Immature natural killer cell (primary cell): ENCODE results near the gene ZNF219. TPM values are rescaled to one million over a fixed set of nuclear protein-coding genes. Genes with fewer than 3 reads are reported as not detected.
A peak's percentile ranks its signal among the peaks of the same experiment; 100 is the strongest.

ENCODE experiments used
- DNase-seq, 3 donors: peaks; one replicate each; pipeline ENCODE4 v3.0.0; 2022; ENCODE audit warnings: mixed read lengths in 1 of 3
- H3K27ac Mint-ChIP-seq, 6 donors: one replicate each; pipeline ENCODE4 v1.8.0; 2020; ENCODE audit warnings: mixed read lengths in 6 of 6, mild to moderate bottlenecking in 5 of 6, inconsistent platforms in 4 of 6, moderate library complexity in 3 of 6
- H3K27me3 Mint-ChIP-seq, 3 donors: one replicate each; pipeline ENCODE4 v1.8.0; 2020 to 2021; ENCODE audit warnings: low read depth in 3 of 3, mild to moderate bottlenecking in 3 of 3, mixed read lengths in 3 of 3, moderate library complexity in 3 of 3, inconsistent platforms in 1 of 3
- H3K36me3 Mint-ChIP-seq, 3 donors: one replicate each; pipeline ENCODE4 v1.8.0; 2020; ENCODE audit warnings: mixed read lengths in 3 of 3, inconsistent platforms in 2 of 3, mild to moderate bottlenecking in 2 of 3
- H3K4me1 Mint-ChIP-seq, 2 donors: one replicate each; pipeline ENCODE4 v1.8.0; 2020; ENCODE audit warnings: inconsistent platforms in 2 of 2, mild to moderate bottlenecking in 2 of 2, mixed read lengths in 2 of 2, moderate library complexity in 1 of 2
- H3K4me3 Mint-ChIP-seq, 5 donors: one replicate each; pipeline ENCODE4 v1.8.0; 2020; ENCODE audit warnings: mild to moderate bottlenecking in 5 of 5, mixed read lengths in 5 of 5, inconsistent platforms in 3 of 5, moderate library complexity in 3 of 5
- H3K9me3 Mint-ChIP-seq, 6 donors: one replicate each; pipeline ENCODE4 v1.8.0; 2020; ENCODE audit warnings: mild to moderate bottlenecking in 6 of 6, mixed read lengths in 6 of 6, inconsistent platforms in 4 of 6, moderate library complexity in 3 of 6
- polyA plus RNA-seq, 3 donors: library from polyadenylated mRNA; unstranded; fragments of 300-500 nt; fragmentation: Illumina TruSeq; gene quantifications; one replicate each; pipeline ENCODE4 v1.2.3, GENCODE V29; 2021

Gene ZNF219
- polyA plus RNA-seq, result 1 to 10 TPM in 2 of 3 donors, under 1 TPM in 1; 0.88 to 3.3 (median 1.8) TPM

DNA sequence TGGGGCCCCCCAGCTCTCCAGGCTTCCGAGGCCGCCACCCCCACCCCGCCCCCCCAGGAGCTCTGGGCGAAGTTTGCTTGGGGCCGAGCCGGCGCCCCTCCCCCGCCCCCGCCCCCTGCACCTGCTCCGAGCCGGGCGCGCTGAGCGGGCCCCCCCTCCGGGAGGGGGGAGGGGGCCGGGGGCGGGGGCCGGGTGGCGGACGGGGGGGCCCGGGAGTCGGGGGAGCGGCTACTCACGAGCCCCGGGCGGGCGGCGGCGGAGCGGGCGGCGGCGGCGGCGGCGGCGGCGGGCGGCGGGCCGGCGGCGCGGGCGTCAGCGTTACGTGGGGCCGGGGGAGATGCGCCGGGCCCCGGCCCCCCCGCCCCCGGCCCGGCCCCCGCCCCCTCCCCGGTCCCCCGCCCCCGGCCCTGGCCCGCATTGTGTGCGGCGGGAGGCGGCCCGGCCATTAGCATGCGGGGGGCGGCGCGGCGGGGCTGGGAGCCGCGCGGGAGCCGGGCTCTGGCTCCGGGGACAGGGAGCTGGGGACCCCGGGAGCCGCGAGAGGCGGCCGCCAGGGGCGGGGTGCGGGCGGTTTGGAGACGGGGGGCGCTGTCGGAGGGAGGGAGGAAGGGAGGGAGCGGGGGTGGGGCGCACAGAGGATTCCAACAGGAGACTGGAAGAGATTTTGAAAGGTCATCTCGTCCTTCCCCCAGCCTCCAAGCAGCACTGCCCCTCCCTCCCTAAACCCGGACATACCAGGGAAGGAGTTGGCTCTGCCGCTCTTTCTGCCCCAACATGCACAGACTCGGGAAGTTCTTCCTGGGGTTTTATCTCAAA, at the start of gene ZNF219:
Gene ZNF219 (minus strand): TSS at position 580 of the 816 bp plus-strand sequence. CDS start 5,064 bp downstream, outside the sequence.
- Mint-ChIP-seq H3K9me3 (no peaks in the 10 kb centered on the region), H3K36me3 (no peaks in the 10 kb centered on the region)
- DNase-seq, result peak; percentile 30 to 34 (median 30)

DNA sequence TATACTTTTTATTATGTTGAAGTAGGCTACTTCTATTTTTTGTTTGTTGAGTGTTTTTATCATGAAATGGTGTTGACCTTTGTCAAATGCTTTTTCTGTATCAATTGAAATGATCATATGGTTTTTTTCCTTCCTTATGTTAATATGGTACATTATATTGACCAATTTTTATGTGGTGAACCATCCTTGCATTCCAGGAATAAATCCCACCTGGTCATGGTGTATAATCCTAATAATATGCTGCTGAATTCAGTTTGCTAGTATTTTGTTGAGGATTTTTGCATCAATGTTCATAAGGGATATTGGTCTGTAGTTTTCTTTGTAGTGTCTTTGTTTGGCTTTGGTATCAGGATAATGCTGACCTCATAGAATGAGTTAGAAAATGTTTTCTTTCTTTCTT, 47.0 kb upstream of the ZNF219 start:
- Mint-ChIP-seq H3K27me3 (peaks cover 2 to 13% (median 5%) of the 10 kb centered on the region in 3 donors), H3K9me3 (peaks cover 4 to 15% (median 9%) of the 10 kb centered on the region in 6 donors), H3K27ac (no peak overlapping the region), H3K4me3 (no peak overlapping the region), H3K36me3 (peaks cover 0 to 8% (median 4%) of the 10 kb centered on the region in 3 donors), H3K4me1 (no peaks in the 10 kb centered on the region)
- DNase-seq, result no peak

More for the DNA sequence above, at the start of gene ZNF219:
- Mint-ChIP-seq H3K4me3 (peak within 1 kb of the TSS; percentile 83 to 89 (median 87)), H3K27me3 (peaks cover 3 to 9% (median 5%) of the 10 kb centered on the region in 3 donors), H3K27ac (peak within 1 kb of the TSS; percentile 72 to 87 (median 84)), H3K4me1 (peaks cover 21% of the 10 kb centered on the region in 2 donors)

DNA sequence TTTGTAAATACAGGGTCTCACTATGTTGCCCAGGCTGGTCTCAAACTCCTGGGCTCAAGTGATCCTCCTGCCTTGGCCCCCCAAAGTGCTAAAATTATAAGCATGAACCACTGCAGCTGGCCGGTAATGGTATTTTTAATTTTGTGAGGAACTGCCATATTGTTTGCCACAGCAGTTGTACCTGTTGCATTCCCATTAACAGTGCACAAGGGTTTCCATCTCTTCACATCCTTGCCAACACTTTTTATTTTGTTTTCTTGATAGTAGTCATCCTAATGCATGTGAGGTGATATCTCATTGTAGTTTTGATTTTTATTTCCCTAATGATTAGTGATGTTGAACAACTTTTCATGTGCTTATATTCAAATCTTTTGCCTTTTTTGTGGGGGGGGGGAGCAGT, 43.9 kb upstream of the ZNF219 start:
- peaks cover 0 to 8% (median 4%) of the 10 kb centered on the region in 3 donors for H3K36me3 Mint-ChIP-seq
- DNase-seq, result no peak
- H3K27ac Mint-ChIP-seq, result no peak overlapping the region
- H3K4me3 Mint-ChIP-seq, result no peak overlapping the region
- peaks cover 4 to 15% (median 9%) of the 10 kb centered on the region in 6 donors for H3K9me3 Mint-ChIP-seq
- peaks cover 2 to 13% (median 9%) of the 10 kb centered on the region in 3 donors for H3K27me3 Mint-ChIP-seq
- H3K4me1 Mint-ChIP-seq, result no peaks in the 10 kb centered on the region

DNA sequence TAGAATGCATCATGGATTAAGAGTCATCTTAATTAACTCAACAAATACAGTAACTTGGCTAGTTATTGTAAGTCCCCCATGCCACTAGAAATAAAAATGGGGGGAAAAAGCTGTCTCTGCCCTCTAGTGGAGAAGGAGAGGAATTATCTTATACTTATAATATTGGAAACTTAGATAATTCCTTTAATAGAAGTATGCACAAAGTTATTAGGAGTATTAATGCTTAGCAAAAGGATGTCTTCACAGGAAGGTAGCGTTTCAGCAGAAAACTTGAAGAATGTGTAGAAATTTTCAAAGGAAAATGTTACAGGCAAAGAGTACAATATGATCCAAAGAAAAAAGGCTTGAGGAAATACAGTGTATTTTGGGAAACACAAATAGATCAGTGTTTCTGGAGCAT, 37.6 kb upstream of the ZNF219 start:
- H3K36me3 Mint-ChIP-seq, result no peaks in the 10 kb centered on the region
- no peak overlapping the region for H3K27ac Mint-ChIP-seq
- no peak overlapping the region for H3K4me3 Mint-ChIP-seq
- H3K4me1 Mint-ChIP-seq, result no peaks in the 10 kb centered on the region
- H3K9me3 Mint-ChIP-seq, result no peaks in the 10 kb centered on the region
- DNase-seq, result peak; percentile 3 to 21 (median 5)
- peaks cover 1 to 3% (median 3%) of the 10 kb centered on the region in 3 donors for H3K27me3 Mint-ChIP-seq

DNA sequence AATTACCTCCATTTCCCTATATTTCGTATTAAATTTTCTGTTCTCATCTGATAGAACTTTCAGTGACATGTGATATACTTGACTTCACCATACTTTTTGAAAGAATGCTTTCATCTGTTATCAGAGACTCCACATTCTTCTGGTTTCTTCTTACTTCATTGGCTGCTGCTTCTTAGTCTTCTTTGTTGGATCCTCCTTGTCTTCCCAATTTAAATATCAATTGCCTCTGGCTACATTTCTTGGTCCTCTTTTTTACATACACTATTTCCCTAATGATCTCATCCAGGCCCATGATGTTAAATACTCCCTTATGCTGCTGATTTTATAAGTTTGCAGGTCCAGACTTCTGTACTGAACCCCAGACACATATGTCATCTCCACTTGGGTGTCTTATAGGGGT, 35.4 kb upstream of the ZNF219 start:
- H3K27ac Mint-ChIP-seq, result no peak overlapping the region
- no peak overlapping the region for H3K4me3 Mint-ChIP-seq
- H3K4me1 Mint-ChIP-seq, result no peaks in the 10 kb centered on the region
- H3K36me3 Mint-ChIP-seq, result no peaks in the 10 kb centered on the region
- no peaks in the 10 kb centered on the region for H3K9me3 Mint-ChIP-seq
- H3K27me3 Mint-ChIP-seq, result peaks cover 0 to 2% (median under 1%) of the 10 kb centered on the region in 3 donors
- no peak for DNase-seq

DNA sequence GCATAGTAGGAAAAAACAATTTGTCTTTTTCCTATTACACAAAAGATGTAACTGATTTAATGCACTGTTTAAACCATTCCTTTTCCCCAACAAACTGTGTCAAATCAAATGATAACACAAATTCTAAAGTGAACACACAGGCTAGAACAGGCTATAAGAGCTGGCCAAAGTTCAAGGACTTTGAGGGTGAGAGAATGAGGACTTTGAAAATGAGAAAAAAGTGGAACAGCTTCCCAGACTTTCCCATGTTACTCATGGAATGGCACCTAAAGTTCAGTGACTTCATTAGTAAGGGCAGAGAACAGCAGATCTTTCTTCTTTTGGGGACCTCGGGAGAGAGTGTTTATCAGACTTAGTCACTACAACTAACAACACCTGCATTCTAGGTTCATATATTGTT, 25.0 kb upstream of the ZNF219 start:
- no peak overlapping the region for H3K4me3 Mint-ChIP-seq
- H3K36me3 Mint-ChIP-seq, result peaks cover 0 to 6% (median 0%) of the 10 kb centered on the region in 3 donors
- no peak for DNase-seq
- H3K27ac Mint-ChIP-seq, result no peak overlapping the region
- peaks cover 9 to 12% (median 10%) of the 10 kb centered on the region in 3 donors for H3K27me3 Mint-ChIP-seq
- no peaks in the 10 kb centered on the region for H3K4me1 Mint-ChIP-seq
- peaks cover 0 to 16% (median 5%) of the 10 kb centered on the region in 6 donors for H3K9me3 Mint-ChIP-seq

DNA sequence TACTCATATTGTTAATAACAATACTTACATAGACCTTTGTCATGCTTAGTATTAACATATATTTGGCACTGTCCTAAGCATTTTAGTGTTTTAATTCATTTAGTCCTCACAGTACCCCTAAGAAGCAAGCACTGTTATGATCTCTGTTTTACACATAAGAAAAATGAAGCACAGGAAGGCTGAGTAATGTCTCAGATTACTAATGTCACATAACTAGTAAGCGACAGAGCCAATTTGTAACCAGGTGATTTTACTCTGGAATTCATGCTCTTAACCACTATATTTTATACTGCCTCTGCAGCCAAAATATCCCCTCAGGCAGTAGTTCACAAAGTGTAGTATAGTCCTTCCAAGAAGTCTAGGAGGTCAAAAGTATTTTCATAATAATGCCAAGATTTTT, 22.7 kb upstream of the ZNF219 start:
- H3K27me3 Mint-ChIP-seq, result peaks cover 3 to 15% (median 9%) of the 10 kb centered on the region in 3 donors
- no peak overlapping the region for H3K27ac Mint-ChIP-seq
- H3K4me3 Mint-ChIP-seq, result no peak overlapping the region
- H3K4me1 Mint-ChIP-seq, result no peaks in the 10 kb centered on the region
- H3K36me3 Mint-ChIP-seq, result peaks cover 0 to 6% (median 0%) of the 10 kb centered on the region in 3 donors
- DNase-seq, result no peak
- H3K9me3 Mint-ChIP-seq, result peaks cover 0 to 14% (median 5%) of the 10 kb centered on the region in 6 donors

DNA sequence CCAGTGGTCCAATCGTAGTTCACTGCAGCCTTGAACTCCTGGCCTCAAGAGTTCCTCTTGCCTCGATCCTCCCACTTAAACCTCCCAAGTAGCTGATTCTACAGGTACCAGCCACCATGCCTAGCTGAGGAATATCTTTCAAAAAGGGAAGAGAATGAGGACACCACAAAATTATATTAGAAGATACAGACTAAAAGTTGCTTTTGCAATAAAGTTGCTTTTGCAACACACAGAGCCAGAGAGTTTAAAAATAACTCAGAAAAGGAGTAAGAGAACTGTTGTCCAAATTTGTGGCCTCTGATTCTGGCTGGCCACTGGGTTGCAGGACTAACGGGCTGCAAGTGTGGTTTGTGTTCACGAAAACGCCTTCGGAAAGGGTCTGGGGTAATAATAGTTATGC, 22.2 kb upstream of the ZNF219 start:
- H3K4me1 Mint-ChIP-seq, result no peaks in the 10 kb centered on the region
- H3K36me3 Mint-ChIP-seq, result peaks cover 0 to 6% (median 0%) of the 10 kb centered on the region in 3 donors
- peaks cover 1 to 13% (median 9%) of the 10 kb centered on the region in 3 donors for H3K27me3 Mint-ChIP-seq
- H3K27ac Mint-ChIP-seq, result no peak overlapping the region
- H3K4me3 Mint-ChIP-seq, result no peak overlapping the region
- H3K9me3 Mint-ChIP-seq, result peaks cover 0 to 10% (median 5%) of the 10 kb centered on the region in 6 donors
- no peak for DNase-seq

DNA sequence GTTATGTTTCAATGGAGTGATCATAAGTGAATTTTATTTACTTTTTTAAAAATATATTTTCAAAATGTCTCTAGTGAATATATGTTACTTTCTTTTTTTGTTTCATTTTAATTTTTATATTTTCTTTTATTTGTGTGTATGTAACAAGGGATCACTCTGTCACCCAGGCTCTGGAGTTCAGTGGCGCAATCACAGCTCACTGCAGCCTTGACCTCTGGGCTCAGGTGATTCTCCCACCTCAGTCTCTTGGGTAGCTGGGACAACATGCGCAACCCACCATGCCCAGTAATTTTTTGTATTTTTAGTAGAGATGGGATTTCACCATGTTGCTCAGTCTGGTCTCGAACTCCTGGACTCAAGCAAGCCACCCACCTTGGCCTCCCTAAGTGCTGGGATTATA, 20.5 kb upstream of the ZNF219 start:
- Mint-ChIP-seq H3K4me3 (no peak overlapping the region), H3K9me3 (no peaks in the 10 kb centered on the region), H3K27me3 (peaks cover 1 to 12% (median 6%) of the 10 kb centered on the region in 3 donors), H3K27ac (no peak overlapping the region), H3K36me3 (no peaks in the 10 kb centered on the region), H3K4me1 (no peaks in the 10 kb centered on the region)
- no peak for DNase-seq

DNA sequence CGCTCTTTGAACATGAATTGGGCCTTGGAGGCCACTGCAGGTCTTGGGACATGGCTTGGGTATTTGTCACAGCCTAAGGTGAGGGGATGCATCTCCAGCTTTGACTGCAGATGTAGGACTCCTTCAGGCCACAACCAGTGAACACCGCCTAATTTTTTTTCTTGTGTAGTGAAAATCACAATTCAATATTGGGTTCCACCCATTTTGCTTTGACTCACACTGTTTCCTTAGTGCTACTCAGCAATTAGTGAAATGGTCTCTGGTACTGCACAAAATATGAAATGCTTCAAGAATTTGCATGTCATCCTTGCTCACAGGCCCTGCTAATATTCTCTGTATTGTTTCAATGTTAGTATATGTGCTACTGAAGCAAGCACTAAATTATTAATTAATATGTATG, 14.9 kb upstream of the ZNF219 start:
- no peaks in the 10 kb centered on the region for H3K4me1 Mint-ChIP-seq
- H3K27me3 Mint-ChIP-seq, result peaks cover 0 to 6% (median 0%) of the 10 kb centered on the region in 3 donors
- H3K4me3 Mint-ChIP-seq, result no peak overlapping the region
- no peaks in the 10 kb centered on the region for H3K36me3 Mint-ChIP-seq
- H3K27ac Mint-ChIP-seq, result no peak overlapping the region
- no peaks in the 10 kb centered on the region for H3K9me3 Mint-ChIP-seq
- no peak for DNase-seq

DNA sequence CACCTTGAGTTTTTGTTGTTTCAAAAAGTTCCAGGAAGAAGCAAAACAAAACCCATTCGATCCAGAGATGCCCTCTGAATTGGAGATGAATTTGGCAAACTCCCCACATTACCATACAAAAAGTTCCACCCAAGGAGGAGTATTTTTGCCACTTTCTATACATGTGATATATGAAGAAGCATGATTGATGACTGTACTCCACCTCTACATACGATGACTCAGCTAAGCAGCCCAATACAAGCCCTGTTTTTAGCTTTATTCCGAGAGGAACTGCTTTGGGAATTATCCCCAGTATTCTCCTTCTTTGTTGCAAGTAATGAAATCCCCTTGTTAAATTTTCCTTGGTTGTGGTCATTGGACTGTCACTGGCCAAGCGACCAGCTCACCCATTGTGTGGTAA, 13.8 kb upstream of the ZNF219 start:
- Mint-ChIP-seq H3K4me3 (no peak overlapping the region), H3K27ac (no peak overlapping the region), H3K9me3 (no peaks in the 10 kb centered on the region), H3K27me3 (peaks cover 0 to 3% (median 0%) of the 10 kb centered on the region in 3 donors), H3K36me3 (no peaks in the 10 kb centered on the region), H3K4me1 (no peaks in the 10 kb centered on the region)
- no peak for DNase-seq

DNA sequence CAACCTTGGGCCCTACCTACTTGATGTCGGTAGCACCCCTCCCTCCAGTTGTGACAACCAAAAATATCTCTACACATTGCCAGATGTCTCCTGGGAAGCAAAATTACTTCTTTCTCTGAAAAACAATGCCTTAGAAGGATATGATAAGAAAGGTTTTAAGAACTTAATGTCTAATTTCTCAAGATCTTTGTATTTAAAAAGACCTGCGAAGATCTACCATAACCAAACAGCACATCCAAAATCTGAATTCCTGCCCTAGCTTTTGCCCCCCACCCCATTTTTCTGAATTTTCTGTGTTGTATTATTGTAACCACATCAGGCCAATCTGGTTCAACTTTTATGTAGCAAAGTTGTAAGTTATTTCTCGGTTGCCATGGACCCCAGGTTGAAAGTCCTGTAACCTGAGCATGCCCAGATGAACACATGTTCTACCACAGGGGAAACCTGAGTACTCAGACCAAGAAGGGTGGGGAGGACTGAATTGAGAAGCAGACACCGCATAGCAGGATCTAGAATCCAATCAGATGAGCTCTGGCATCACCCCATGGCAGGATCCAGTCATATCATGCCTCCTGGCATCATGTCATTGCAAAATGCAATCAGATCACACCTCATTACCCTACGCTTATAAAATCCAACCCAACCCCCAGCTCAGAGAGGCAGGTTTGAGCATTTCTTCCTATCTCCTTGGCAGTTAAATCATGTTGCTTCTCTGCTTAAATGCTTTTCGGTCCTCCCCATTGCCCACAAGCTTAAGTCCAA, 11.1 kb upstream of the ZNF219 start:
- peaks cover 0 to 3% (median 0%) of the 10 kb centered on the region in 3 donors for H3K27me3 Mint-ChIP-seq
- peaks cover 10 to 12% of the 10 kb centered on the region in 2 donors for H3K4me1 Mint-ChIP-seq
- H3K4me3 Mint-ChIP-seq, result no peak overlapping the region
- H3K27ac Mint-ChIP-seq, result no peak overlapping the region
- DNase-seq, result no peak
- no peaks in the 10 kb centered on the region for H3K36me3 Mint-ChIP-seq
- no peaks in the 10 kb centered on the region for H3K9me3 Mint-ChIP-seq

DNA sequence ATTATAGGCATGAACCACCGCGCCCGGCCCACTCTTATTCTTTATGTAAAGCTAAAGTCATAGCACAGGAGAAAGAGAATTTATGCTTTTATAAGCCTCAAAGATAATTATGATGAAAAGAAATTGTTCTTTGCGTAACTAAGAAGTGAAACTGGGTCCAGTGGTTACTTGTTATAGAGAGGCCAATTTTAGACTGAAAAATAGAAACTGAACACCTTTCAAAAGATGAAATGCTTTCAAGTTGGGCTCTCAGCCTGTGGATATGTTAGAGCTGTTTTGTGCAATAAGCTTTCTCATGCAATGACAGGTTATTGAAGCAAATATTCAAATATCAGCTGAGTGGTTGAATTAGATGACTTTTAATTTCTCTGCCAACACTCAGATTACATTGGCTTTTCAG, 10.3 kb upstream of the ZNF219 start:
- no peak for DNase-seq
- H3K27me3 Mint-ChIP-seq, result peaks cover 0 to 3% (median 0%) of the 10 kb centered on the region in 3 donors
- no peak overlapping the region for H3K4me3 Mint-ChIP-seq
- H3K9me3 Mint-ChIP-seq, result no peaks in the 10 kb centered on the region
- no peak overlapping the region for H3K27ac Mint-ChIP-seq
- H3K4me1 Mint-ChIP-seq, result peaks cover 12 to 16% of the 10 kb centered on the region in 2 donors
- H3K36me3 Mint-ChIP-seq, result no peaks in the 10 kb centered on the region

DNA sequence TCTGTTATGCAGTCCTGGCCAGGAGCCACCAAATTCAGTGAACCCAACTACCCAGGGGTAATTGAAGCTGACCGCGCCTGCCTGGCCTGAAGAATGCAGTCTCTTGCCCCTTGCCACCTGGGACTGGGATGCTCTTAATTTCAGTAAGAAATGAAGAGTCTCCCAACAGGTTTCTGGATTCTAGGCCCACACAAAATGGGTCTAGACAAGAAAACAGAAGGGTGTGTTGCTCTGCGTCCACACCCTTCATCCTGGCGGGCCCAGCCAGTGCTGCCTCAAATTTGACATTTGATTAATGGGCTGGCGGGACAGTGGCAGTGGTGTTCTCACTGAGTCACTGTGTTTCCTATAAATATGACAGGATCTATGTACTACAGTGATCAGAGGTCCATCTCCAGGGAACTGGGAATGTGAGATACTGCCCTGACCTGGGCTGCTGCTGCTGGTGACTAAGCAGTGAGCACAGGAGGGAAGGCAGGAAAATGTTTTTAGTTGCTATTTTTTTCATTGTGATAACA, 8.9 kb upstream of the ZNF219 start:
- no peak overlapping the region for H3K27ac Mint-ChIP-seq

More for the DNA sequence above, 8.9 kb upstream of the ZNF219 start:
- Mint-ChIP-seq H3K36me3 (no peaks in the 10 kb centered on the region), H3K4me3 (no peak overlapping the region), H3K4me1 (peaks cover 21 to 22% of the 10 kb centered on the region in 2 donors), H3K27me3 (peaks cover 0 to 3% (median 0%) of the 10 kb centered on the region in 3 donors), H3K9me3 (no peaks in the 10 kb centered on the region)
- no peak for DNase-seq
